K562 (cell line): ENCODE data around the gene TRIM44. TPM values are rescaled to one million over a fixed set of nuclear protein-coding genes. Genes with fewer than 3 reads are reported as not detected.

Source experiments
- EP400 ChIP-seq: fragments of 450-650 bp; IDR thresholded peaks from 2 replicates; pipeline ENCODE4 v1.6.1; 2017; ENCODE audit warnings: antibody characterized with exemption, mild to moderate bottlenecking, moderate library complexity
- FOS ChIP-seq: IDR thresholded peaks from 3 replicates; pipeline ENCODE4 v1.6.1; 2011; ENCODE audit not compliant: insufficient read length; ENCODE audit errors: extremely low read depth
- MGA ChIP-seq: fragments of 450-650 bp; IDR thresholded peaks from 2 replicates; pipeline ENCODE4 v1.6.1; 2016; ENCODE audit warnings: mild to moderate bottlenecking, moderate library complexity
- NBN ChIP-seq: fragments of 450-650 bp; IDR thresholded peaks from 2 replicates; pipeline ENCODE4 v1.6.1; 2016; ENCODE audit warnings: low read depth, mild to moderate bottlenecking
- NFE2L1 ChIP-seq: fragments of 450-650 bp; IDR thresholded peaks from 2 replicates; pipeline ENCODE4 v1.6.1; 2016; ENCODE audit warnings: missing genetic modification characterization, low read depth, mild to moderate bottlenecking, missing compliant biosample characterization, moderate library complexity, borderline replicate concordance
- NR3C1 ChIP-seq: sonication (generic); formaldehyde crosslinking; IDR thresholded peaks from 2 replicates; pipeline ENCODE4 v1.8.1; 2022; ENCODE audit warnings: missing genetic modification reagents
- RAD51 ChIP-seq: fragments of 450-650 bp; IDR thresholded peaks from 2 replicates; pipeline ENCODE4 v1.7.1; 2016; ENCODE audit warnings: low read depth, mild to moderate bottlenecking, borderline replicate concordance
- SMAD4 ChIP-seq: fragments of 250-450 bp; sonication (Bioruptor Pico); conservative IDR thresholded peaks from 2 replicates; pipeline ENCODE4 v1.8.0; 2021; ENCODE audit warnings: inconsistent platforms, mild to moderate bottlenecking, moderate library complexity
- SOX6 ChIP-seq: fragments of 450-650 bp; IDR thresholded peaks from 2 replicates; pipeline ENCODE4 v1.6.1; 2014; ENCODE audit warnings: mild to moderate bottlenecking
- TCF3 ChIP-seq: sonication (generic); formaldehyde crosslinking; IDR thresholded peaks from 2 replicates; pipeline ENCODE4 v1.4.0; 2020; ENCODE audit warnings: mild to moderate bottlenecking, missing genetic modification reagents
- polyA plus RNA-seq, 8 experiments: library from polyadenylated mRNA; depleted of rRNA in 4 of 8; stranded (reverse) in 5 of 8; unstranded in 3 of 8; fragments of >200 nt; fragmentation: Nextera tagmentation in 2 of 8; fragmentation: Illumina TruSeq in 1 of 8; extraction: Ambion mirVana in 2 of 8; extraction: Trizol in 1 of 8; gene quantifications; 2 replicates each; pipeline versions ENCODE4 v1.2.1 to v1.2.3, GENCODE V29; 2011 to 2014; ENCODE audit warnings: inconsistent platforms in 1 of 8, missing spikeins in 1 of 8
- total RNA-seq, 7 experiments: library from RNA; depleted of rRNA in 6 of 7; stranded (reverse); fragments of >200 nt in 6 of 7; fragmentation: Illumina TruSeq in 2 of 7; extraction: Trizol in 2 of 7; gene quantifications; 2 replicates each; pipeline versions ENCODE4 v1.2.1 to v1.2.3, GENCODE V29; 2011 to 2021; ENCODE audit warnings: low replicate concordance in 1 of 7
- TF ChIP-seq, protein P1 (sequence below): fragments of 250-450 bp; sonication (Bioruptor Pico); IDR thresholded peaks from 2 replicates; pipeline ENCODE4 v1.8.0; 2022; ENCODE audit warnings: moderate library complexity, mild to moderate bottlenecking, inconsistent platforms
- TF ChIP-seq, protein P2 (sequence below): fragments of 450-650 bp; IDR thresholded peaks from 2 replicates; pipeline ENCODE4 v1.7.0; 2016; ENCODE audit warnings: borderline replicate concordance

Gene TRIM44
- total and polyA plus RNA-seq, 9 of the 15 experiments (the other 6 are each of a cell fraction or from before 2014, with no cell fraction given): 8.3 to 105 (median 37.2) TPM

DNA sequence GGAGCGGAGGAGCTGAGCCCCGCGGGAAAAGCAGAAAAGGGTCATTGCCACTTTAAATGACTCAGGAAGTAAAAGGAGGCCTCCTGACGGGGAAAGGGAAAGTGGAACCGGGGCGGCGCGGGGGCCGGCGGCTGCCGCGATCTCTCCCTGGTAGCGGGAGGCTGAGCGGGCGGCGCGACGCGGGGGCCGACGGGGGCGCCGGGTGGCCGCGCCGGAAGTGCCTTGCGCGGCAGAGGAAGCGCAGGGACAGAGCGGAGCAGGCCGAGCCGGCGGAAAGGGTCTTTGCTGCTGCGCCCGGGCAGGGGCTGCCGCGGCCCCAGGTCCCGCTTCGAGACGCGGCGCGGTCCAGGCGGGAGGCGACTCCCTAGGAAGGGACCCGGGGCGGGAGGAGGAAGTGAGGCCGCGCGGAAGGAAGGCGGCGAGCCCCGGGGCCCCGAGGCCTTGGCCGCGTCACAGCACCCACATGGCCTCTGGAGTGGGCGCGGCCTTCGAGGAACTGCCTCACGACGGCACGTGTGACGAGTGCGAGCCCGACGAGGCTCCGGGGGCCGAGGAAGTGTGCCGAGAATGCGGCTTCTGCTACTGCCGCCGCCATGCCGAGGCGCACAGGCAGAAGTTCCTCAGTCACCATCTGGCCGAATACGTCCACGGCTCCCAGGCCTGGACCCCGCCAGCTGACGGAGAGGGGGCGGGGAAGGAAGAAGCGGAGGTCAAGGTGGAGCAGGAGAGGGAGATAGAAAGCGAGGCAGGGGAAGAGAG is at the start of gene TRIM44 (continued):
- TF ChIP-seq MGA: peak; percentile 100
- TF ChIP-seq, protein P1, sequence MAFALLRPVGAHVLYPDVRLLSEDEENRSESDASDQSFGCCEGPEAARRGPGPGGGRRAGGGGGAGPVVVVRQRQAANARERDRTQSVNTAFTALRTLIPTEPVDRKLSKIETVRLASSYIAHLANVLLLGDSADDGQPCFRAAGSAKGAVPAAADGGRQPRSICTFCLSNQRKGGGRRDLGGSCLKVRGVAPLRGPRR (CRISPR knock-in tag): no peak
- TF ChIP-seq NR3C1 (CRISPR knock-in tag): peak; percentile 99
- TF ChIP-seq NFE2L1 (tag): no peak
- peak; percentile 94 for TF ChIP-seq SMAD4
- TF ChIP-seq EP400: peak; percentile 95
- peak; percentile 54; the same call in 1 of the 2 replicates for TF ChIP-seq RAD51
- peak; percentile 88; the same call in 1 of the 2 replicates for TF ChIP-seq NBN
- TF ChIP-seq, protein P2, sequence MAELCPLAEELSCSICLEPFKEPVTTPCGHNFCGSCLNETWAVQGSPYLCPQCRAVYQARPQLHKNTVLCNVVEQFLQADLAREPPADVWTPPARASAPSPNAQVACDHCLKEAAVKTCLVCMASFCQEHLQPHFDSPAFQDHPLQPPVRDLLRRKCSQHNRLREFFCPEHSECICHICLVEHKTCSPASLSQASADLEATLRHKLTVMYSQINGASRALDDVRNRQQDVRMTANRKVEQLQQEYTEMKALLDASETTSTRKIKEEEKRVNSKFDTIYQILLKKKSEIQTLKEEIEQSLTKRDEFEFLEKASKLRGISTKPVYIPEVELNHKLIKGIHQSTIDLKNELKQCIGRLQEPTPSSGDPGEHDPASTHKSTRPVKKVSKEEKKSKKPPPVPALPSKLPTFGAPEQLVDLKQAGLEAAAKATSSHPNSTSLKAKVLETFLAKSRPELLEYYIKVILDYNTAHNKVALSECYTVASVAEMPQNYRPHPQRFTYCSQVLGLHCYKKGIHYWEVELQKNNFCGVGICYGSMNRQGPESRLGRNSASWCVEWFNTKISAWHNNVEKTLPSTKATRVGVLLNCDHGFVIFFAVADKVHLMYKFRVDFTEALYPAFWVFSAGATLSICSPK: no peak
- TF ChIP-seq SOX6: peak; percentile 36; the same call in 1 of the 2 replicates
- TF ChIP-seq FOS: no peak
- peak; percentile 33; the same call in 1 of the 2 replicates for TF ChIP-seq TCF3
